ENCODE measurements around the gene GPC6. TPM values are rescaled to one million over a fixed set of nuclear protein-coding genes. Genes with fewer than 3 reads are reported as not detected.

The GPC6 gene
- polyA plus RNA-seq, 2 of the 4 experiments (the other 2 are of a cell fraction), result 8.0 to 14.4 TPM

DNA sequence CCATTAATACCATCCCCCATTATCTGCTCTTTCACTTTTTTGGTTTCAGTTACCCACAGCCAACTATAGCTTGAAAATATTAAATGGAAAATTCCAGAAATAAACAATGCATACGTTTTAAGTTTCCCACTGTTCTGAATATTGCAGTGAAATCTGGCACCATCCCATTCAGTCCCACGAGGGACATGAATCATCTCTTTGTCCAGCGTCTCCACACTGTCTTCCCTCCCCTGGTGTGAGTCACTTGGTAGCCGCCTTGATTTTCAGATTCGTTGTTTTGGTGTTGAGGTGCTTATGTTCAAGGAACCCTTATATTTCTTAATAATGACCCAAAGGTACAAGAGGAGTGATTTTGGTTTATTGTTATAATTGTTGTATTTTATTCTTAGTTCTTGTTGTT, 1006.8 kb downstream of the GPC6 start:
- H3K4me2 ChIP-seq, result peak overlapping the region; percentile 66
- DNase-seq (ENCODE audit: low read depth in 1 of 2, low spot score in 1 of 2), result peak; percentile 14 to 54

DNA sequence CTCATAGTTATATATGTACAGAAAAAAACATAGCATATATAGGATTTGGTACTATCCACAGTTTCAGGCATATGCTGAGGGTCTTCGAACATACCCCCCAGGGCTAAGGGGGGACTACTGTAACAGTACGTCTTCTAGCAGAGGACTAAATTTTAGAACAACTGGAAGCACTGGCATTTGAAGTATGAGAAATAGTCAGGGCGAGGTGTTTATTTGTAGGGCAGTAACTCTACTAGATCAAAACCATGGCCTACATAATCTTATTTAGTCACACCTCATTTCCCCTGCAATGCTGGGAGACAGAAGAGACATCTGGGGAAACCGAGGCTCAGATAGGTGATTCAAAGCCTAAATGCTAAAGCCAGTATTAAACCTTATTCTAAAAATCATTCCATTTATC, 1007.2 kb downstream of the GPC6 start:
- whole genome bisulfite sequencing (ENCODE audit: missing lambda C conversion rate), result 44% methylated on average over 4 of the region's 4 CpGs
- Histone ChIP-seq H3K4me2 (peak overlapping the region; percentile 66), H3K4me1 (peaks cover 16% of the 10 kb centered on the region), H3K9me3 (no peaks in the 10 kb centered on the region), H3K4me3 (no peak overlapping the region), H3K27ac (peak overlapping the region; percentile 55 to 73; a peak in 5 of 6 replicates)
- ChIA-PET CTCF (no interaction called here), POLR2A (no interaction called here)
- TF ChIP-seq CBX8 (IDR thresholded peaks at IDR 0.05) (no peak), JUN (IDR thresholded peaks at IDR 0.05) (no peak), ZFP36 (IDR thresholded peaks at IDR 0.05; ENCODE audit: borderline replicate concordance, partially characterized antibody) (no peak), HOXB5 (CRISPR knock-in tag; IDR thresholded peaks at IDR 0.05) (no peak), MAZ (IDR thresholded peaks at IDR 0.05; ENCODE audit: borderline replicate concordance, low read depth, low read length) (no peak), CHD2 (IDR thresholded peaks at IDR 0.05; ENCODE audit: low read length, partially characterized antibody) (no peak)
- DNase-seq (ENCODE audit: low read depth in 1 of 2, low spot score in 1 of 2) (no peak), FAIRE-seq (no peak), ATAC-seq (no peak)

More for the DNA sequence above, 1006.8 kb downstream of the GPC6 start:
- no peaks in the 10 kb centered on the region for H3K9me3 ChIP-seq
- peaks cover 16% of the 10 kb centered on the region for H3K4me1 ChIP-seq
- peak overlapping the region; percentile 55 to 73; a peak in 4 of 6 replicates for H3K27ac ChIP-seq
- CTCF ChIA-PET, result no interaction called here
- no peak overlapping the region for H3K4me3 ChIP-seq
- FAIRE-seq, result no peak
- 3% methylated on average over 5 of the region's 5 CpGs for WGBS (ENCODE audit: missing lambda C conversion rate)
- POLR2A ChIA-PET, result no interaction called here
- peak; percentile 70 for TF ChIP-seq FOSL2 (IDR thresholded peaks at IDR 0.05)
- peak; percentile 76 for TF ChIP-seq FOSL2 (CRISPR knock-in tag; IDR thresholded peaks at IDR 0.05)
- TF ChIP-seq, protein P1, sequence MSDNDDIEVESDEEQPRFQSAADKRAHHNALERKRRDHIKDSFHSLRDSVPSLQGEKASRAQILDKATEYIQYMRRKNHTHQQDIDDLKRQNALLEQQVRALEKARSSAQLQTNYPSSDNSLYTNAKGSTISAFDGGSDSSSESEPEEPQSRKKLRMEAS (IDR thresholded peaks at IDR 0.05), result 0 out of 2 replicates have a peak, but pooled peaks have one; percentile 25
- TF ChIP-seq TP53 (CRISPR knock-in tag; IDR thresholded peaks at IDR 0.05), result no peak
- peak; percentile 32; the same call in 1 of the 2 replicates for TF ChIP-seq JUNB (IDR thresholded peaks at IDR 0.05)
- TF ChIP-seq ZFP36 (IDR thresholded peaks at IDR 0.05; ENCODE audit: borderline replicate concordance, partially characterized antibody), result no peak
- ATAC-seq, result peak; percentile 90 to 97

DNA sequence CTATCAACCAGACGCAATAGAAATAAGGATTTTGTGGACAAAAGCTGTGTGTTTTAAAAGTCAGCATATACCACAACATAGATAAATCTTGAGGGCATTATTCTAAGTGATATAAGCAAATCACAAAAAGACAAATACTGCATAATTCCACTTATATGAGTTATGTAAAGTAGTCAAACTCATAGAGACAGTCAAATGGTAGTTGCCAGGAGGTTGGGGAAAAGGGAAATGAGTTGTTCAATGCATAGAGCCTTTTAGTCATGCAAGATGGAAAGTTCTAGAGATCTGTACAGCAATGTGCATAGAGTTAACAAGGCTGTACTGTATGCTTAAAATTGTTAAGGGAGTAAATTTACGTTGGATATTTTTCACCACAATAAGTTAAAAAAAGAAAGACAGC, 1008.1 kb downstream of the GPC6 start:
- no peak for DNase-seq (ENCODE audit: low read depth in 1 of 2, low spot score in 1 of 2)
- CTCF ChIA-PET, result no interaction called here
- TF ChIP-seq PHF8 (IDR thresholded peaks at IDR 0.05; ENCODE audit: borderline replicate concordance, low read depth), result no peak
- TF ChIP-seq CBX2 (IDR thresholded peaks at IDR 0.05; ENCODE audit: borderline replicate concordance, low read depth), result no peak
- TF ChIP-seq MAZ (IDR thresholded peaks at IDR 0.05; ENCODE audit: borderline replicate concordance, low read depth, low read length), result no peak
- peaks cover 16% of the 10 kb centered on the region for H3K4me1 ChIP-seq
- H3K9me3 ChIP-seq, result no peaks in the 10 kb centered on the region
- no peak overlapping the region for H3K4me3 ChIP-seq
- WGBS (ENCODE audit: missing lambda C conversion rate), result 70% methylated on average over 2 of the region's 2 CpGs
- H3K4me2 ChIP-seq, result no peak overlapping the region
- no peak overlapping the region for H3K27ac ChIP-seq
- POLR2A ChIA-PET, result no interaction called here
- no peak for ATAC-seq
- FAIRE-seq, result no peak

- Histone ChIP-seq H3K9me3 (no peaks in the 10 kb centered on the region), H3K4me1 (peaks cover 16% of the 10 kb centered on the region), H3K27ac (no peak overlapping the region), H3K4me3 (no peak overlapping the region), H3K4me2 (no peak overlapping the region)
- 60% methylated on average over 2 of the region's 2 CpGs for WGBS (ENCODE audit: missing lambda C conversion rate)
- no peak for TF ChIP-seq CBX8 (IDR thresholded peaks at IDR 0.05)
- no peak for TF ChIP-seq POLR2A (IDR thresholded peaks at IDR 0.05; ENCODE audit: low read length)
- no peak for TF ChIP-seq RAD21 (conservative IDR thresholded peaks at IDR 0.05 in 1 of 2, IDR thresholded peaks at IDR 0.05 in 1 of 2)
- no peak for TF ChIP-seq ZC3H11A (IDR thresholded peaks at IDR 0.05)
- TF ChIP-seq NR3C1 (IDR thresholded peaks at IDR 0.05), result no peak
- TF ChIP-seq SREBF2 (IDR thresholded peaks at IDR 0.05), result no peak
- DNase-seq (ENCODE audit: low read depth in 1 of 2, low spot score in 1 of 2), result no peak
- ChIA-PET CTCF (no interaction called here), POLR2A (no interaction called here)
- ATAC-seq, result no peak
- FAIRE-seq, result no peak
Observed at GRCh38 chr13:94236132-94236531, 1009.5 kb downstream of the GPC6 start.

DNA sequence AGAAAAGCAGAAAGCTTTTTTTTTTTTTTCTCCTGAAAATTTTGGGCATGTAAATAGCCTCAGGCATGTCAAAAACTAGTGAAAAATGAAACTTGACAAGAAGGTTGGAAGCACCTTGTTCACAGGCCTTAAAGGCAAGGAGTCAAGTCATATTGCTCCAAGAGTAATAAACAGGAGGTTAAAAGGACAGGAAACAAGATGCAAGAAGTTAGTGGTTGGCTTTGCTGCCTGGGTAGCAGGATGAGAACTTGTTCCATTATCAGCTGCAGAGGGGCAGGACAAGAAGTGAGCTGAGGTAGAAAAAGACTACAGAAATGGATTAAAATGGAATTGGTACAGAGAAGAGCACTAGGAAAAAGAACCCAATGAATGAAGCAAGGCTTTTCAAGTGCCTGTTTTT, 1010.3 kb downstream of the GPC6 start:
- no peak for FAIRE-seq
- TF ChIP-seq HDAC2 (IDR thresholded peaks at IDR 0.05) (no peak), RFX5 (IDR thresholded peaks at IDR 0.05) (no peak)
- H3K4me1 ChIP-seq, result peaks cover 16% of the 10 kb centered on the region
- no peak overlapping the region for H3K27ac ChIP-seq
- no peak overlapping the region for H3K4me2 ChIP-seq
- POLR2A ChIA-PET, result no interaction called here
- DNase-seq (ENCODE audit: low read depth in 1 of 2, low spot score in 1 of 2), result no peak
- CTCF ChIA-PET, result no interaction called here
- H3K4me3 ChIP-seq, result no peak overlapping the region
- H3K9me3 ChIP-seq, result no peaks in the 10 kb centered on the region
- ATAC-seq, result no peak

All from A549 (cell line).